HG03558 (cell line): ENCODE data around the gene PACSIN1.

ENCODE experiments used
- ATAC-seq: cut with Tn5 transposase; IDR thresholded peaks from one replicate; pipeline ENCODE4 v1.9.1; 2021; ENCODE audit warnings: moderate number of reproducible peaks; ENCODE audit not compliant: unreplicated experiment; ENCODE audit errors: extremely low read depth

Gene PACSIN1, protein sequence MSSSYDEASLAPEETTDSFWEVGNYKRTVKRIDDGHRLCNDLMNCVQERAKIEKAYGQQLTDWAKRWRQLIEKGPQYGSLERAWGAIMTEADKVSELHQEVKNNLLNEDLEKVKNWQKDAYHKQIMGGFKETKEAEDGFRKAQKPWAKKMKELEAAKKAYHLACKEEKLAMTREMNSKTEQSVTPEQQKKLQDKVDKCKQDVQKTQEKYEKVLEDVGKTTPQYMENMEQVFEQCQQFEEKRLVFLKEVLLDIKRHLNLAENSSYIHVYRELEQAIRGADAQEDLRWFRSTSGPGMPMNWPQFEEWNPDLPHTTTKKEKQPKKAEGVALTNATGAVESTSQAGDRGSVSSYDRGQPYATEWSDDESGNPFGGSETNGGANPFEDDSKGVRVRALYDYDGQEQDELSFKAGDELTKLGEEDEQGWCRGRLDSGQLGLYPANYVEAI

DNA sequence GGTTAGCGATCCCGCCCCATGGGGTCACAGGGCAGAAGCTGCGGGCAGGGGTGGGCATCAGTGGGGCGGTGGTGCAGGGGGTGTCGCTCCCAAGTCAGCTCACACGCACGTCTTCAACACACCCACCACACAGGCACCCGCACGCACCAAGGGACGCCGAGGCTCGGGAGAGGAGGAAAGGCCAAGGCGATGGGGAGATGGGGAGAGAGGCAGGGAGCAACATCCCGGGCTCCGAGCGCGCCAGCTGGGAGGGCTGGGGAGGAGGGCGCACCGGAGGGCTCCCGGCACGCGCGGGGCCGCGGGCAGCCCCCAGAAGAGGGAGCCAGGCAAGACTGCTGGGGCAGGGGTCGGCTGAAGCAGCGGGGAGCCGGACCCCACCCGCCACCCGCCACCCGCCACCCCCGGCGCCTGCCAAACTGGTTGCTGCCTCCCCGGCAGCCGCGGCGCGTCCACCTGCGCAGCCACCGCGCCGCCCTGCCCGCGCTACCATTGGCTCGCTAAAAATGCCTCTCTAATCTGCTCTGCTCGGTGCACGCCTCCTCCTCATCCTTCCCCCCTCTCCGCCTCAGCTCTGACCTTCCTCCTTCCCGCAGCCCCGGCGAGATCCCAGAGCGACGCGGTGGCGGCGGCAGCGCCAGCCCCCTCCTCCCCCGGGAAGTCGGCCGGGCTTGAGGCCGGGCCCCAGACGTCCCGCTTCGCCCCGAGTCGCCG is at the start of gene PACSIN1:
Gene PACSIN1, plus strand, starts transcription at position 546 of the 711 bp plus-strand sequence. CDS start 60,230 bp downstream, outside the sequence.
- no peak for ATAC-seq

DNA sequence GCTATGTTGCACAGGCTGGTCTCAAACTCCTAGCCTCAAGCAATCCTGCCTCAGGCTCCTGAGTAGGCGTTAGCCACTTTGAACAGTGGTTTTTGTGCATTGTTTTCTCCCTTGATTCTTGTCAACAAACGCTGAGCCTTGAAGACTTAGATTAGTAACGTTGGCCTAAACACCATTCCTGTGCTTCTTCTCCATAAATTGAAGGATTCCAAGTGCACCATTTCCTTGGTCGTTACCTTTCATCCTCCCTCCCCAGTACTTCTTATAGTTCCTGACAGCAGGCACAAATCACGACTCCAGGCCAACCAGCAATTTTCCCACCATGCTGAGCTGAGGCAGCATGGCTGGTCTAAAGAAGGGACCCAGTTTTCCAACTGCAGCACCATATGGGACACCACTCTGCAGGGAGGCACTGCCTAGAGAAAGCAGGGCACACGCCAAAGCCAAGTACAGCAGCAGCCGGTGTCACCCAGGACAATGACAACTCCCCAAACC is 49.0 kb upstream of the PACSIN1 start:
- no peak for ATAC-seq

DNA sequence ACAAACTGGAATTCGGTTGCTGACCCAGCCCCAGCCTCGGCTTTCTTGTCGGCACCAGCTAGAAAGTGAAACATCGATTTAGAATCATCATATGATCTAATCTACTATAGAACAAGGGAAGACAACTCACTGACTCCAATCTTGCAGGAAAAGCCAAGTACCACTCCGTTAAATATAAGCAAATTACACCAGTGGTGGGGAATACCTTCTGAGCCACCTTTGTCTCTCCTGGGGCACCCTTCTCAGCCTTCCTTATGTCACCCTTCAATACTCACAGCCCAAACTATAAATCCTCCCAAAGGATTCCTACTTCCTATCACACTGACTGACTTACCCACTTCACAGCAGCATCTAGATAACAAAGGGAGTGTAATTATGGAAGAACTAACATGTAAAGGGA is 47.5 kb upstream of the PACSIN1 start:
- ATAC-seq = no peak

DNA sequence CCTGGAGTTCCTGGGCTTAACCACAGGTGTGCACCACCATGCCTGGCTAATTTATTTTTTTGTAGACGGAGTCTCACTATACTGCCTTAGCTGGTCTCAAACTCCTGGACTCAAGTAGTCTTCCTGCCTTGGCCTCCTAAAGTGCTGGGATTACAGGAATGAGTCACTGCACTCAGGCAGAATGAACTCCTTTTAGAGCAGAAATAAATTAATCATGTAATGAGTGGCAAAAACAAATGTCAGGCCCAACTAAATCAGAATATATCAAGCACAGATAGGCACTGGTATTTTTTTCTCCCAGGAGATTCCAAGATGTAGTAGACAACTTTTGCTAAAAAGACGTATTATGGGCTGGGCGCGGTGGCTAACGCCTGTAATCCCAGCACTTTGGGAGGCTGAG is 42.6 kb upstream of the PACSIN1 start:
- ATAC-seq = no peak

DNA sequence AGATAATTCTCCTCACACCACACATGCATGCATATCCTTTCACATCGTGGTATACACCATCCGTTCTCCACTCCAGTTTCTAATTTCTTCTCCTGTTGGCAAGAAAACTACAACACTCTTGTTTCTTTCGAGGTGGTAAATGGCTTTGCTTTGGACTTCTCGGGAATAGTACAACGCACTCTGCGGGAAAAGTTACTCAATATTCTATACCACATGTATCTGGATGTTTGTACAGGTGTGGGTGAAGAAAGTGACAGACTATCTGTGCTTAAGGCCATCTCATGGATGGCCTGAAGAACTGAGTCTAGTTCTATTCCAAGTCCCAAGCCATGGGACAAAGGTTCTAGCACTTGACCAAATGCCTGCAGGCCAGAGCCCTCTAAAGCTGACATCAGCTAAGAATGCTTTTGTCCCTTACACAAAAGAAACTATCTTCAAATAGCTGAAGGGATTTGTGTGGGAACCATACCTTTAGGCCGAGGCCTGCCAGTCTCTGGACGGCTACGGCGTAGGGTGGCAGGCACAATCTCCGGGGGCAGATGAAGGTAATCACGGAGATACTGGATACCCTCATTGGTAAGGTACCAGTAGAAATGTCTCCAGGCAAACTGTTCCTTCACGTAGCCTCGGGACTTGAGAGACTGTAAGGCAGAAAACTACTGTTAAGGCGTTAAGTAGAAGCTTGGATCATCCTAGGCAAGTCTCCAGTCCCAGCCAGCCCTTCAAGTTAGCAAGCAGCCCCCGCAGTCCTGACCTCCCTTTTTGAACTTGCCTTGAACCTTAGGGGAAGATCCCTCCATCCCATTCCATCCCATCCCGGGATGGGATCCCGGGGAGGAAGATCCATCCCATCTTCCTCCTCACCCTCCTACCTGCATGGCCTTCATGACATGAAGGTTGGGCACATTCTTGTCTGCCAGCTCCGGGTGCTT is 41.4 kb upstream of the PACSIN1 start:
- ATAC-seq = no peak

DNA sequence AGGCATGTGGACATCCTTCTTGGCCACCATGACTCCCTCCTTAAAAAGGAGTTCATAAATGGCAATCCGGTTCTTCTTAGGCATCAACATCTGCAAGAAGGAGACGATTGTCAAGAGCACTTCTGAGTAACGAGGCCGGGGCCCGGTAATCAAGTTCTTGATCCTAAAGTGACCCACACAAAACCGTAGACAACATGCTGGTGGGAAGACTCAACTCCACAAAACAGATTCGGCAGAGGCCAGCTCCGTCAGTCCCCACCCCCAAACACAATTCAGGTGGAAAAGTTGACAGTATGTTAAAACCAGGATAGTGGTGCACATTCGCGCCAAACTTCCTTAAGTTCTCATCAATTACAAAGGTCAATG is 40.8 kb upstream of the PACSIN1 start:
- no peak for ATAC-seq

DNA sequence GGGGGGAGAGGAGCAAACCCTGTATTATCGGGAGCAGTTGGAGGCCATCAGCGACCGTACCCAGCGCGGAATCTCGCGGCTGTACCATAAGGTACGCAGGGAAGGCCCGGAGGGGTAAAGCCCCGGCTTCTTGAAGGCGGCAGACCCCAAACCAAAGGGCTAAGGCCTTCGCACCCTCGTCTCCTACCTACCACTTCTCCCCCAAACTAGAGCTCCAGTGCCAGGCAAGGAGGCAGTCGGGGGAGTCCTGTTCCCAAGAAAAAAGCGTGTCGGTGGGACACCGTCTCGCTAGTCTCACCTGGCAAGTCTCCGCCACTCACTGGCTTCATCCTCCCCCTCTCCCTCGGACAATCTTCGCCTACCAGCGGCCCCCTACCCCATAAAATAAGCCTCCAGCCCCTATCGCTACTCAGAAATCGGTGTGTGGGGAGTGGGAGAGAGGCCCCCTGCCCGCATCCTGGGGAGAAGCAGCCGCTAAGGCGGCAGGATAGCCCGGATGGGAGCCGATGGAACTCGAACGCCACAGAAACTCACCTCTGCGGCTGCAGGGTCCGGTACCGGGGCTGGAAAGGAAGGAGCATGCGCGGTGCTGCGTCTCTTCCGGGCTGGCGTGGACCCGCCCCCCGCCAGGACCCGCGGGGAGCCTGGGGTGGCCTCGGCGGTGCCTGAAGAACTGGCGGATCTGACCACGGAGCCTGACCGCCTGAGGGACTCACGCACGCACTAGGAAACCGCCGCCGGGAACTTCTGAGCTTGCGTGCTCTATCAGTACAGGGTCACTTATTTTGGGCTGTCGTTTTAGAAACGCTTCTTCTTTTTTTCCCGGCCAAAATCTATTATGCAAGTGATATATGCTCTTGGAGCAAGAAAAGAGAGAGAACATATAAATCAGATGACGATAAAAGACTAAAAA is 40.1 kb upstream of the PACSIN1 start, which contains the start of gene RPS10:
Gene RPS10, minus strand, starts transcription at position 572 of the 913 bp plus-strand sequence. CDS start 848 bp downstream, outside the sequence.
- ATAC-seq = no peak

DNA sequence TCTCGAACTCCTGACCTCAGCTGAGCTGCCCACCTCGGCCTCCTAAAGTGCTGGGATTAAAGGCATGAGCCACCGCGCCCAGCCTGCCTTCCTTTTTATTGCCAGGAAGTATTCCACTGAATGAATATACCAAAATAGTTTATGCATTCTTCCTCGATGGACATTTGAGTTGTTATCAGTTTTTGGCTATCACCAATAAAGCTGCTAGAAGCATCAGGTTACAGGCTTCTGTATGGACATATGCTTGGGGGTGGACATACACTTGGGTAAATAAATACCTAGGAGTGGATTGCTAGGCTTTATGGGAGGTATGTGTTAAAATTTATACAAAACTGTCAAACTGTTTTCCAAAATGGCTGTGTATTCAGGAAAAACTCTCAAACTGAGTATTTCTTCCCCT is 30.0 kb upstream of the PACSIN1 start:
- ATAC-seq = no peak

DNA sequence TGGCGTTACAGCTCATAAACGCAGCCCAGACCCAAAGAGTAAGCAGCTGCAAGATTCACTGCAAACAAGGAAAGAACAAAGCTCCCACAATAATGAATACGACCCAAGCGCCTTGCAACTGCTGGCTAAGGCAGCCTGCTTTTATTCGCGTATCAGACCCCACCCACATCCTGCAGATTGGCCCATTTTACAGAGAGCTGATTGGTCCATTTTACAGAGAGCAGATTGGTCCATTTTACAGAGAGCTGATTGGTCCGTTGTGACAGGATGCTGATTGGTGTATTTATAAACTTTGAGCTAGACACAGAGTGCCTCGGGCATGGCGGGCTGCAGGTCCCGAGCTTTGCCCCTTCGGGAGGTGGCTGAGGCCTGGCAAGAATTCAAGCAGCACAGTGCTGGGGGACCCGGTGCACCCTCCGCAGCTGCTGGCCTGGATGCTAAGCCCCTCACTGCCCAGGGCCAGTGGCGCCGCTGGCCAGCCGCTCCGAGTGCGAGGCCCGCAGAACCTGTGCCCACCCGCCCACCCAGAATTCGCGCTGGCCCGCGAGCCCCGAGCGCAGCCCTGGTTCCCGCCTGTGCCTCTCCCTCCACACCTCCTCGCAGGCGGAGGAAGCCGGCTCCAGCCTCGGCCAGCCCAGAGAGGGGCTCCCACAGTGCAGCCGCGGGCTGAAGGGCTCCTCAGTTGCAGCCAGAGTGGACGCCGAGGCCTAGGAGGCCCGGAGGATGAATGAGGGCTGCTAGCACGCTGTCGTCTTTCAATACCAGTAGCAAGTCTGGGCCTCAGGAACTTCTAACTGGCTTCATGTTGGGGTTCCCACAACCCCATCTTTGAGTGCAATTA is 28.9 kb upstream of the PACSIN1 start:
- no peak for ATAC-seq

DNA sequence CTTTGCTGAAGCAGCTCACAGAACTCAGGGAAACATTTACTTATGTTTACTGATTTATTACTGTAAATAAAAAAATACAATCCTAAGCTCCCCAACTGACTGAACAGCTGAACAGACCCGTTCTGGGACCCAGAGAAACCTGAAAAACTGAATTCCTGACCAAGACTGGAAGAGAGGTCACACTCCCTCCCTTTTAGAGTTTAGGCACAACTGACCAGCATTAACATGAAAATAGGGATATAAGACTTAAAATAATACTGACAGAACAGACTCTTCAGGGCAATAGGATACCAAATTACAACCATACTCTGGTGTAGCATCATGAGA is 28.3 kb upstream of the PACSIN1 start:
- ATAC-seq = no peak

DNA sequence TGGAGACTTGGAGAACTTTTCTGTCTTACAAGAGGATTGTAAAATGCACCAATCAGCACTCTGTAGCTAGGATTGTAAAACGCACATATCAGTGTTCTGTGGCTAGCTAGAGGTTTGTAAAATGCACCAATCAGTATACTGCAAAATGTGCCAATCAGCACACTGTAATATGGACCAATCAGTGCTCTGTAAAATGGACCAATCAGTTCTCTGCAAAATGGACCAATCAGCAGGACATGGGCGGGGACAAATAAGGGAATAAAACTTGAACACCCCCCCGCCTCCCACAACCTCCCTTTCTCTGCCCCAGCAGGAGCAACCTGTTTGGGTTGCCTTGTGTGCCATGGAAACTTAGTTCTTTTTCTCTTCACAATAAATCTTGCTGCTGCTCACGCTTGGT is 27.2 kb upstream of the PACSIN1 start:
- ATAC-seq = no peak

DNA sequence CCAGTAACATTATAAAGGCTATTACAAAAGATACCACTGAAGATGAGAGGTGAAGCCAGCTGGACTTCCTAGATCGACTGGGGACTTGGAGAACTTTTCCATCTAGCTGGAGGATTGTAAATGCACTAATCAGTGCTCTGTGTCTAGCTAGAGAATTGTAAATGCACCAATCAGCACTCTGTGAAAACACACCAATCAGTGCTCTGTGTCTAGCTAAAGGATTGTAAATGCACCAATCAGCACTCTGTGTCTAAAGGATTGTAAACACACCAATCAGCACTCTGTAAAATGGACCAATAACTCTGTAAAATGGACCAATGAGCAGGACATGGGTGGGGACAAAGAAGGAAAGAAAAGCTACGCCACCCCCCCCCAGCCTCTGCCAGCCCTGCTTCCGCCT is 26.4 kb upstream of the PACSIN1 start:
- no peak for ATAC-seq

DNA sequence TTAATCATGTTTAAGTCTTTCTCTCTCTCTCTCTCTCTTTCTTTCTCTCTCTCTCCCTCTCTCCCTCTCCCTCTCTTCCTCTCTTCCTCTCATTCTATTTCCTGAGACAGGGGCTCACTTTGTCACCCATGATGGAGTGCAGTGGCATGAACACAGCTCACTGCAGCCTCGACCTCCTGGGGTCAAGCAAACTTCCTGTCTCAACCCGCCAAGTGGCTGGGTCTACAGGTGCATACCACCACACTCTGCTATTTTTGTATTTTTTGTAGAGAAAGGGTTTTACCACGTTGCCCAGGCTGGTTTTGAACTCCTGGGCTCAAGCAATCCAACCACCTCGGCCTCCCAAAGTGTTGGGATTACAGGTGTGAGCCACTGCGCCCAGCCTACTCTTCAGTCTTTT is 24.4 kb upstream of the PACSIN1 start:
- ATAC-seq = no peak

DNA sequence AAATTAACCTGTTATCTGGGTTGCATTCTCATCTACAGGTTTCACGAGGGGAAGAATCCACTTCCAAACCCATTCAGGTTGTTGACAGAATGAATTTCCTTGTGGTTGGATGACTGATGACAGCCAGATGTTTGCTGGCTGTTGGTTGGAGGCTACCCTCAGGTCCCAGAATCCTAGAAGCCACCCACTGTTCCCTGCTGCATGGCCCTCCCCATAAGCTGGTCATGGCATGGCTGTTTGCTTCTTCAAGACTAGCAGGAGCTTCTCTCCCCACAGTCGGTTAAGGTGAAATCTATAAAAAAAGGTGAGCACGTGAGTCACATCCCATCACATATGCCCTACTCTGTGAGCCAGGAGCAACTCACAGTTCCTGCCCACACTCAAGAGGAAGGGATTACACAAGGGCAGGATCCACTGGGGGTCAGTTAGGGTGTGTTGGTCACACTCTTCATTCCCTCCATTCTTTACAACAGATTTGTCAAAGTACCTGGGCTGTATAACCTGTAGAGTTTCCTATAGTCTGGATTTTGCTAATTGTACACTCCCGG is 20.5 kb upstream of the PACSIN1 start:
- ATAC-seq = no peak

DNA sequence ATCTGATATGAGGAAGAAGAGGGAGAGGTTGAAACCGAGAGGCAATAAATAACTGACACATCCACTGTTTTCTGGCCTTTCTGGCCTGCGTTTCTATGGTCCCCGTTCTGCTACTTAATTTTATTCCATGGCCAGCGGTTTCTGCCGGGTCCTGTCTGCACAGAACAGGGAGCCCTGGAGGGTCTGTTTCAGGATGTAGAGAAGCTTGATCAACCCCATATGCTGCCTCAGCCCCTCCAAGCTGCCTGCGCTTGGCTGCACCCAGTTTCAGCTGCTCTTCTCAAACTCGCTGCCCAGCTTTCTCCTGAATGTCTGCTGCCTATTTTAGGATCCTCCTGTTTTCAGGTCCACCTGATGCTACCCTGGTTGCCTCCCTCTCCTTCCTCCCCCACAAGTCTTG is 18.5 kb upstream of the PACSIN1 start:
- ATAC-seq = no peak

DNA sequence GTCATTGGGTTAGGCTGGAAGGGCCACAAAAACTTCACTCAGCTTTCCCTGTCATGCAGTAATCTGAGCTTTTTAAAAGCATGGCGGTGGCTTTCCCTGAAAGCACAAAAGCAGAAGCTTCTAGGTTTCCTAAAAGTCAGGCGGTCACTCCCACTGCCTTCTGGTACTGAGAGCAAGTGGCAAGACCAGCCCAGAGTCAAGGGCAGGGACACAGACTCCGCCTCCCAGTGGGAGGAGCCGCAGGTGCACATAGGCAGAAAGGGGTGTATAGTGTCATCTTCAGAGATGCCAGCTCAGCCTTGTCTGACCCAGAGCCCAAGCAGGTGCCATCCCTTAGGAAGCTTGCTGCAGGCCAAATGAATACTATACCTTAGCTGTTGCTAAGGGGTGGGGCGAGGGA is 18.0 kb upstream of the PACSIN1 start:
- no peak for ATAC-seq

DNA sequence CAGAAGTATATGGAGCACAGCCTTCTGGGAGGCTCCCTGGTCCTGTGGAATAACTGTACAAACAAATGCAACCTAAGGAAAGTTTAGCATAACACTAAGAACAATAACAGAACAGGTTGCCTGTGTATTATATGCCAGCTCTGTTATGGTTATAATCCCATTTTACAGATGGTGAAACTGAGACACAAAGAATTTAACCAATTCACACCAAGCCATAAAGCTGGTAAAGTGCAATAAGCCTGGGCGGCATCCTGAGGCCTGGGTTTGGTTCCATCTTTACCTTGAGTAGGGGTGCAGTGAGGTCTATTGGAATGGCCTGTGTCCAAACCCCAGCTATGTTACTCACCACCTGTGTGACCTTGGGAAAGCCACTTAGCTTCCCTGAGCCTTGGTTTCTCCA is 14.7 kb upstream of the PACSIN1 start:
- ATAC-seq = no peak

DNA sequence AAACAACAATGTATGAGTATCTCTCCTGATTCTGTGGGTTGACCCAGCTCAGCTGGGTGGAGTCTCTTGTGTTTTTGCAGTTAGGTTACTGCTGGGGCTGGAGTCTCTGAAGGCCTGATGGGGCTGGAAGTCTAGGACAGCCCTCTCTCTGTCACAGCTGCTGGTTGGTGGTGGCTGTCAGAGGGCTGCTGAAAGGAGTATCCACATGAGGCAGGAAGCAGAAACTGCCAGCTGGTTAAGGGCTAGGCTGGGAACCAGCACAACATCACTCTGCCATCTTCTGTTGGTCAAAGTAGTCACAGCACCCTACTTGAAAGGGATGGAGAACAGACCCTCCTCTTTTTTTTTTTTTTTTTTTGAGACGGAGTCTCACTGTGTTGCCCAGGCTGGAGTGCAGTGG is 10.0 kb upstream of the PACSIN1 start:
- no peak for ATAC-seq
